HCT116 (cell line): Measurements from ENCODE around the gene SPATA1. TPM values are rescaled to one million over a fixed set of nuclear protein-coding genes. Genes with fewer than 3 reads are reported as not detected.

Source experiments
- ATAC-seq: fragments of 200-7000 bp; cut with Tn5 transposase; 2 replicates; pipeline ENCODE4 v1.9.1; 2020; ENCODE audit warnings: mild to moderate bottlenecking, moderate library complexity
- BruUV-seq: library from RNA; stranded (reverse); fragments of 400-500 nt; replicated peaks from 2 replicates; lab custom pipeline; 2021; lab: Mats Ljungman, UMichigan
- CTCF ChIA-PET: fragments of 300-600 bp; sonication (Branson Sonifier 250); formaldehyde crosslinking; loops from one replicate; lab custom pipeline; 2021; ENCODE audit warnings: antibody characterized with exemption; lab: Charles Lee
- POLR2A ChIA-PET: fragments of 300-600, 350-600 bp; sonication (Branson Sonifier 250); formaldehyde crosslinking; loops from one replicate; lab custom pipeline; 2021; ENCODE audit warnings: antibody characterized with exemption; lab: Charles Lee
- RAD21 ChIA-PET, 2 experiments: fragments of 300-600 bp; sonication (Branson Sonifier 250); formaldehyde crosslinking; loops; one replicate each; lab custom pipeline; 2023; ENCODE audit warnings: low total read pairs in 2 of 2; ENCODE audit not compliant: uncharacterized antibody in 2 of 2, unreplicated experiment in 2 of 2, low non-redundant PET in 1 of 2; lab: Charles Lee
- DNase-seq: peaks from one replicate; pipeline ENCODE4 v3.0.0-alpha.2; 2010; ENCODE audit warnings: low read depth, low spot score
- H2AFZ ChIP-seq: fragments of 200-600 bp; shearing (Covaris generic), sonication (generic); 2 replicates; pipeline ENCODE4 v1.6.1; 2017; ENCODE audit warnings: low read depth, mixed run types, mixed read lengths, antibody characterized with exemption, low read length; ENCODE audit not compliant: poor library complexity, severe bottlenecking
- H3K27ac ChIP-seq: 2 replicates; pipeline ENCODE4 v1.5.1; 2012; ENCODE audit warnings: low read depth, low read length
- H3K27me3 ChIP-seq: fragments of 200-600 bp; sonication (generic); 2 replicates; pipeline ENCODE4 v1.6.1; 2016; ENCODE audit warnings: mixed run types, low read length, mixed read lengths; ENCODE audit not compliant: insufficient read depth
- H3K36me3 ChIP-seq, 2 experiments: fragments of 200-500 bp in 1 of 2; fragments of 200-600 bp in 1 of 2; sonication (Bioruptor generic) in 1 of 2; sonication (generic) in 1 of 2; 2 replicates each; pipeline versions ENCODE4 v1.5.1 to v1.6.1; 2014 to 2016; ENCODE audit warnings: low read length in 2 of 2, inconsistent platforms in 1 of 2, mixed read lengths in 1 of 2, mixed run types in 1 of 2; ENCODE audit not compliant: insufficient read depth in 2 of 2, control insufficient read depth in 1 of 2
- H3K4me1 ChIP-seq, 2 experiments: fragments of 200-600 bp in 1 of 2; sonication (generic) in 1 of 2; 2 replicates each; pipeline versions ENCODE4 v1.5.1 to v1.6.1; 2012 to 2017; ENCODE audit warnings: low read length in 2 of 2, inconsistent platforms in 1 of 2, mild to moderate bottlenecking in 1 of 2, mixed read lengths in 1 of 2, mixed run types in 1 of 2, moderate library complexity in 1 of 2; ENCODE audit not compliant: insufficient read depth in 2 of 2, control insufficient read depth in 1 of 2
- H3K4me2 ChIP-seq: fragments of 200-600 bp; sonication (generic); 2 replicates; pipeline ENCODE4 v1.6.1; 2017; ENCODE audit warnings: mixed run types, low read length, mixed read lengths
- H3K4me3 ChIP-seq, 2 experiments: fragments of 200-600 bp in 1 of 2; sonication (generic) in 1 of 2; replicated peaks in 1 of 2; 2 replicates each; pipeline ENCODE4 v1.5.1; 2011 to 2016; ENCODE audit warnings: low read length in 2 of 2, control low read depth in 1 of 2, low read depth in 1 of 2, mild to moderate bottlenecking in 1 of 2, mixed read lengths in 1 of 2, mixed run types in 1 of 2
- H3K79me2 ChIP-seq: fragments of 200-600 bp; sonication (generic); 2 replicates; pipeline ENCODE4 v1.6.1; 2017; ENCODE audit warnings: mild to moderate bottlenecking, mixed run types, low read length, moderate library complexity, mixed read lengths; ENCODE audit not compliant: insufficient read depth
- H3K9ac ChIP-seq: fragments of 200-600 bp; sonication (generic); 2 replicates; pipeline ENCODE4 v1.6.1; 2016; ENCODE audit warnings: low read length, mixed read lengths
- H3K9me2 ChIP-seq: fragments of 200-600 bp; sonication (generic), shearing (Covaris generic); 2 replicates; pipeline ENCODE4 v1.6.1; 2017; ENCODE audit warnings: mixed run types, mild to moderate bottlenecking, moderate library complexity; ENCODE audit not compliant: insufficient read depth
- H3K9me3 ChIP-seq, 2 experiments: fragments of 200-500 bp in 1 of 2; fragments of 200-600 bp in 1 of 2; sonication (Bioruptor generic) in 1 of 2; sonication (generic) in 1 of 2; 2 replicates each; pipeline ENCODE4 v1.6.1; 2014 to 2017; ENCODE audit warnings: low read length in 2 of 2, mixed read lengths in 2 of 2, inconsistent platforms in 1 of 2, low read depth in 1 of 2, mild to moderate bottlenecking in 1 of 2, mixed run types in 1 of 2, moderate library complexity in 1 of 2; ENCODE audit not compliant: control insufficient read depth in 1 of 2, insufficient read depth in 1 of 2
- H4K20me1 ChIP-seq: fragments of 200-600 bp; sonication (generic), shearing (Covaris generic); 2 replicates; pipeline ENCODE4 v1.6.1; 2017; ENCODE audit warnings: mixed run types, mild to moderate bottlenecking, moderate library complexity; ENCODE audit not compliant: insufficient read depth
- CBX3 ChIP-seq: IDR thresholded peaks from 2 replicates; pipeline ENCODE4 v1.6.1; 2012; ENCODE audit warnings: low read depth
- CTCF ChIP-seq, 3 experiments: fragments of 200-600 bp in 1 of 3; sonication (generic) in 1 of 3; IDR thresholded peaks in 2 of 3; conservative IDR thresholded peaks in 1 of 3; 2 replicates each; pipeline ENCODE4 v1.5.1; 2012 to 2017; ENCODE audit warnings: low read depth in 2 of 3, low read length in 2 of 3, antibody characterized with exemption in 1 of 3, borderline replicate concordance in 1 of 3, control low read depth in 1 of 3, mild to moderate bottlenecking in 1 of 3, mixed read lengths in 1 of 3, mixed run types in 1 of 3, moderate library complexity in 1 of 3; ENCODE audit not compliant: insufficient read depth in 1 of 3
- EGR1 ChIP-seq: IDR thresholded peaks from 2 replicates; pipeline ENCODE4 v1.6.1; 2012; ENCODE audit warnings: low read depth
- ELF1 ChIP-seq: IDR thresholded peaks from 2 replicates; pipeline ENCODE4 v1.6.1; 2012; ENCODE audit warnings: low read depth, borderline replicate concordance
- EZH2 ChIP-seq: fragments of 200-600 bp; sonication (generic); IDR thresholded peaks from 2 replicates; pipeline ENCODE4 v1.6.1; 2017; ENCODE audit warnings: antibody characterized with exemption, mixed run types
- MAX ChIP-seq: IDR thresholded peaks from 2 replicates; pipeline ENCODE4 v1.6.1; 2012
- POLR2A ChIP-seq: IDR thresholded peaks from 2 replicates; pipeline ENCODE4 v1.7.0; 2011; ENCODE audit warnings: borderline replicate concordance; ENCODE audit not compliant: insufficient read depth, insufficient read length; ENCODE audit errors: extremely low read depth
- POLR2AphosphoS5 ChIP-seq: IDR thresholded peaks from 2 replicates; pipeline ENCODE4 v1.6.1; 2011; ENCODE audit warnings: mild to moderate bottlenecking, low read depth, low read length, moderate library complexity
- SIN3A ChIP-seq: IDR thresholded peaks from 2 replicates; pipeline ENCODE4 v1.6.1; 2012; ENCODE audit warnings: low read depth
- SP1 ChIP-seq: IDR thresholded peaks from 2 replicates; pipeline ENCODE4 v1.6.1; 2012; ENCODE audit warnings: low read depth
- SRF ChIP-seq: IDR thresholded peaks from 2 replicates; pipeline ENCODE4 v1.6.1; 2012; ENCODE audit warnings: low read depth
- TCF7L2 ChIP-seq: IDR thresholded peaks from 2 replicates; pipeline ENCODE4 v1.7.0; 2011; ENCODE audit warnings: borderline replicate concordance, inconsistent platforms; ENCODE audit not compliant: insufficient read depth, insufficient read length; ENCODE audit errors: extremely low read depth
- ZBTB33 ChIP-seq: IDR thresholded peaks from 2 replicates; pipeline ENCODE4 v1.6.1; 2011; ENCODE audit warnings: mild to moderate bottlenecking, low read length, moderate library complexity; ENCODE audit not compliant: insufficient replicate concordance; ENCODE audit errors: extremely low read depth
- ZFX ChIP-seq: fragments of 450-650 bp; IDR thresholded peaks from 2 replicates; pipeline ENCODE4 v1.6.1; 2017
- ZNF274 ChIP-seq: fragments of 200-500 bp; sonication (Bioruptor generic); IDR thresholded peaks from 2 replicates; pipeline ENCODE4 v1.6.1; 2014; ENCODE audit warnings: mild to moderate bottlenecking, low read depth, low read length, inconsistent platforms
- intact Hi-C: fragments of 100-400 bp; cut with micrococcal nuclease; formaldehyde crosslinking; loops from 2 replicates; pipeline ENCODE4 v1.10.0; 2022
- total RNA-seq: library from RNA; stranded (reverse); gene quantifications from one replicate; pipeline ENCODE4 v1.2.1, GENCODE V29; 2021; ENCODE audit not compliant: unreplicated experiment
- TF ChIP-seq, protein P1 (sequence below): IDR thresholded peaks from 2 replicates; pipeline ENCODE4 v1.6.1; 2012
- TF ChIP-seq, protein P2 (sequence below): IDR thresholded peaks from 2 replicates; pipeline ENCODE4 v1.6.1; 2012; ENCODE audit warnings: low read depth

SPATA1 gene
- total RNA-seq, 1 experiment from 2014 or later: 3.1 TPM

GRCh38 chr1:84573967-84574842 is 68.0 kb downstream of the SPATA1 start, which contains the start of gene CTBS:
Gene CTBS (minus strand): TSS chr1:84574440. CDS start chr1:84574415, 25 bp downstream.
- ATAC-seq (peak; percentile 93), DNase-seq (peak; percentile 53)
- peak within 1 kb of the TSS; percentile 47 for H2AFZ ChIP-seq
- peaks cover under 1 to 8% of the 10 kb centered on the region in 2 experiments for H3K36me3 ChIP-seq
- intact Hi-C loops: loop anchor here (2.0 kb wide), 1 partner anchor 67 kb away; the partner anchor contains the start of genes GNG5 and SPATA1
- no peaks in the 10 kb centered on the region for H4K20me1 ChIP-seq
- H3K4me2 ChIP-seq: peak within 1 kb of the TSS; percentile 79
- ChIA-PET RAD21 (no interaction called here), CTCF (interaction anchor here (1.3 to 1.6 kb wide), 2 partner anchors 30 to 433 kb away, joined by 3 to 5 read pairs; no protein-coding TSS in a partner anchor), POLR2A (interaction anchor here (0.6 to 2.3 kb wide), 14 partner anchors 9 to 620 kb away, joined by 3 to 16 read pairs (median 3); partner anchors contain the start of genes GNG5, PRKACB and SPATA1)
- H3K4me1 ChIP-seq: peaks cover 14 to 44% of the 10 kb centered on the region in 2 experiments
- peak within 1 kb of the TSS; percentile 66 to 92 for H3K4me3 ChIP-seq
- peak within 1 kb of the TSS; percentile 98 for H3K27ac ChIP-seq
- H3K27me3 ChIP-seq: no peaks in the 10 kb centered on the region
- peaks cover 27% of the 10 kb centered on the region for H3K79me2 ChIP-seq
- no TSS peak for BruUV-seq
- no peaks in the 10 kb centered on the region for H3K9me3 ChIP-seq
- H3K9me2 ChIP-seq: no peaks in the 10 kb centered on the region; the same call in 1 of the 2 replicates
- peak within 1 kb of the TSS; percentile 94 for H3K9ac ChIP-seq
- peak; percentile 97 for TF ChIP-seq POLR2AphosphoS5
- 0 out of 2 replicates have a peak, but pooled peaks have one; percentile 43 for TF ChIP-seq MAX
- TF ChIP-seq SRF: no peak
- TF ChIP-seq, protein P1, sequence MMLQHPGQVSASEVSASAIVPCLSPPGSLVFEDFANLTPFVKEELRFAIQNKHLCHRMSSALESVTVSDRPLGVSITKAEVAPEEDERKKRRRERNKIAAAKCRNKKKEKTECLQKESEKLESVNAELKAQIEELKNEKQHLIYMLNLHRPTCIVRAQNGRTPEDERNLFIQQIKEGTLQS: no peak
- TF ChIP-seq ZFX: peak; percentile 73
- TF ChIP-seq ELF1: no peak
- TF ChIP-seq ZNF274: no peak
- no peak for TF ChIP-seq ZBTB33
- TF ChIP-seq POLR2A: peak; percentile 84
- TF ChIP-seq SIN3A: peak; percentile 85
- peak; percentile 33; the same call in 1 of the 2 replicates for TF ChIP-seq EGR1
- no peak for TF ChIP-seq CTCF (IDR thresholded peaks at IDR 0.05 in 2 of 3, conservative IDR thresholded peaks at IDR 0.05 in 1 of 3; ENCODE audit: borderline replicate concordance in 1 of 3, insufficient read depth in 1 of 3, low read depth in 2 of 3, low read length in 2 of 3)
- TF ChIP-seq CBX3: 0 out of 2 replicates have a peak, but pooled peaks have one; percentile 12
- TF ChIP-seq, protein P2, sequence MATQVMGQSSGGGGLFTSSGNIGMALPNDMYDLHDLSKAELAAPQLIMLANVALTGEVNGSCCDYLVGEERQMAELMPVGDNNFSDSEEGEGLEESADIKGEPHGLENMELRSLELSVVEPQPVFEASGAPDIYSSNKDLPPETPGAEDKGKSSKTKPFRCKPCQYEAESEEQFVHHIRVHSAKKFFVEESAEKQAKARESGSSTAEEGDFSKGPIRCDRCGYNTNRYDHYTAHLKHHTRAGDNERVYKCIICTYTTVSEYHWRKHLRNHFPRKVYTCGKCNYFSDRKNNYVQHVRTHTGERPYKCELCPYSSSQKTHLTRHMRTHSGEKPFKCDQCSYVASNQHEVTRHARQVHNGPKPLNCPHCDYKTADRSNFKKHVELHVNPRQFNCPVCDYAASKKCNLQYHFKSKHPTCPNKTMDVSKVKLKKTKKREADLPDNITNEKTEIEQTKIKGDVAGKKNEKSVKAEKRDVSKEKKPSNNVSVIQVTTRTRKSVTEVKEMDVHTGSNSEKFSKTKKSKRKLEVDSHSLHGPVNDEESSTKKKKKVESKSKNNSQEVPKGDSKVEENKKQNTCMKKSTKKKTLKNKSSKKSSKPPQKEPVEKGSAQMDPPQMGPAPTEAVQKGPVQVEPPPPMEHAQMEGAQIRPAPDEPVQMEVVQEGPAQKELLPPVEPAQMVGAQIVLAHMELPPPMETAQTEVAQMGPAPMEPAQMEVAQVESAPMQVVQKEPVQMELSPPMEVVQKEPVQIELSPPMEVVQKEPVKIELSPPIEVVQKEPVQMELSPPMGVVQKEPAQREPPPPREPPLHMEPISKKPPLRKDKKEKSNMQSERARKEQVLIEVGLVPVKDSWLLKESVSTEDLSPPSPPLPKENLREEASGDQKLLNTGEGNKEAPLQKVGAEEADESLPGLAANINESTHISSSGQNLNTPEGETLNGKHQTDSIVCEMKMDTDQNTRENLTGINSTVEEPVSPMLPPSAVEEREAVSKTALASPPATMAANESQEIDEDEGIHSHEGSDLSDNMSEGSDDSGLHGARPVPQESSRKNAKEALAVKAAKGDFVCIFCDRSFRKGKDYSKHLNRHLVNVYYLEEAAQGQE: no peak
- no peak for TF ChIP-seq TCF7L2
- TF ChIP-seq EZH2: no peak
- TF ChIP-seq SP1: peak; percentile 33; the same call in 1 of the 2 replicates
